ENCODE measurements around the gene PNLDC1.
"Not testable (repeated sequence)": the region's sequence is repeated elsewhere in the genome, so short reads cannot be mapped to it uniquely, and the experiment has no call there.

PNLDC1 gene

DNA sequence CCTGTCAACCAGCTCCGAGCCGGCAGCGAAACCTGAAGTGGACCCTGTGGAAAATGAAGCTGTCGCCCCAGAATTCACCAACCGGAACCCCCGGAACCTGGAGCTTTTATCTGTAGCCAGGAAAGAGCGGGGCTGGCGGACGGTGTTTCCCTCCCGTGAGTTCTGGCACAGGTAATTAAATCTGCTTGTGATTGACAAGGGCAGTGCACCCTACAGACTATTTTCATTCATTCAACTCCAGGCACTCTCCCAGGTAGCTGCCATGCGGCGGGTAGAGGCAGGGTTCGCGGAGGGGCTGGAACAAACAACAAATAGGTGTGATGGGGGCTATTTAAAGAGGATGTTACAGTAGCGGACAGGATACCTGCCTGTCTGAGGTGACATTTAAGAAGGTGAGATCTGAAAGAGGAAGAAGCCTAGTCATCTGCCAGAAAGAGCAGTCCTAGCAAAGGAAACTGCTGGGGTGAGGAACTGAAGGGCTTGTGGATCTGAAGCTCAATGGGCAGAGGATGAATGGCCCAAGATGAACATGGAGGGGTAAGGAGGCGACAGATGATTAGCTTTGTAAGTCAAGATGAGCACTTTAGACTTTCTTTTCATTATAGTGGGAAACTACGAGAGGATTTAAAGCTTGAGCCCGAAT lies 9.0 kb upstream of the PNLDC1 start:
- TF ChIP-seq, protein P1, sequence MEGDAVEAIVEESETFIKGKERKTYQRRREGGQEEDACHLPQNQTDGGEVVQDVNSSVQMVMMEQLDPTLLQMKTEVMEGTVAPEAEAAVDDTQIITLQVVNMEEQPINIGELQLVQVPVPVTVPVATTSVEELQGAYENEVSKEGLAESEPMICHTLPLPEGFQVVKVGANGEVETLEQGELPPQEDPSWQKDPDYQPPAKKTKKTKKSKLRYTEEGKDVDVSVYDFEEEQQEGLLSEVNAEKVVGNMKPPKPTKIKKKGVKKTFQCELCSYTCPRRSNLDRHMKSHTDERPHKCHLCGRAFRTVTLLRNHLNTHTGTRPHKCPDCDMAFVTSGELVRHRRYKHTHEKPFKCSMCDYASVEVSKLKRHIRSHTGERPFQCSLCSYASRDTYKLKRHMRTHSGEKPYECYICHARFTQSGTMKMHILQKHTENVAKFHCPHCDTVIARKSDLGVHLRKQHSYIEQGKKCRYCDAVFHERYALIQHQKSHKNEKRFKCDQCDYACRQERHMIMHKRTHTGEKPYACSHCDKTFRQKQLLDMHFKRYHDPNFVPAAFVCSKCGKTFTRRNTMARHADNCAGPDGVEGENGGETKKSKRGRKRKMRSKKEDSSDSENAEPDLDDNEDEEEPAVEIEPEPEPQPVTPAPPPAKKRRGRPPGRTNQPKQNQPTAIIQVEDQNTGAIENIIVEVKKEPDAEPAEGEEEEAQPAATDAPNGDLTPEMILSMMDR (IDR thresholded peaks at IDR 0.05; ENCODE audit: borderline replicate concordance, control extremely low read depth, extremely low read depth, insufficient read depth, missing control alignments): no peak
- no peak for DNase-seq (ENCODE audit: low spot score)
- in situ Hi-C loops (cut with MboI; ENCODE audit: low sequenced_read_pairs, unreplicated experiment): no loop called here

DNA sequence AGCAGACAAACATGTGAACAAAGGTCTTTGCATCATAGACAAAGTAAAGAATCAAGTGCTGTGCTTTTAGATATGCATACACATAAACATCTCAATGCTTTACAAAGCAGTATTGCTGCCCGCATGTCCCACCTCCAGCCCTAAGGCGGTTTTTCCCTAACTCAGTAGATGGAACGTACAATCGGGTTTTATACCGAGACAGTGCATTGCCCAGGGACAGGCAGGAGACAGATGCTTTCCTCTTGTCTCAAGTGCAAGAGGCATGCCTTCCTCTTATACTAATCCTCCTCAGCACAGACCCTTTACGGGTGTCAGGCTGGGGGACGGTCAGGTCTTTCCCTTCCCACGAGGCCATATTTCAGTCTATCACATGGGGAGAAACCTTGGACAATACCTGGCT lies 5.1 kb upstream of the PNLDC1 start:
- in situ Hi-C loops (cut with MboI; ENCODE audit: low sequenced_read_pairs, unreplicated experiment): not testable (repeated sequence)

DNA sequence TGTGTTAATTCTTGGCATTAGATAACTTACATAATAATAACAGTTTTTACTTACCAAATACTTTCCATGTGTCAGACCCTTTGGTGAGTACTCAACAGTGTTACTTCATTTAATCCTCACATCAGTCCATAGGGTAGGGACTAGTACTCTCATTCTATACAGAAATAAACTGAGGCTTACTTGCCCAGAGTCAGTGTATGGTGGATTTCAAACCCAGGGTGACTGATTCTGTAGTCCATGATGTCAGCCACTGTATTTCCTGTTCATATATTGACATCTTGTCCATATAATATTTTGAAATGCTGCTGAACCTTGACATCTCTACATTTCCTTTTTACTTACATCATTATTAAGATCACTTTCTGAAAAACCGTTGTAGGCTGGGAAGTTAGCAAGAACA lies 2.5 kb upstream of the PNLDC1 start:
- in situ Hi-C loops (cut with MboI; ENCODE audit: low sequenced_read_pairs, unreplicated experiment): no loop called here
- TF ChIP-seq, protein P1 (IDR thresholded peaks at IDR 0.05; ENCODE audit: borderline replicate concordance, control extremely low read depth, extremely low read depth, insufficient read depth, missing control alignments): no peak
- no peak for DNase-seq (ENCODE audit: low spot score)

More for the DNA sequence above, 5.1 kb upstream of the PNLDC1 start:
- not testable (repeated sequence) for DNase-seq (ENCODE audit: low spot score)

DNA sequence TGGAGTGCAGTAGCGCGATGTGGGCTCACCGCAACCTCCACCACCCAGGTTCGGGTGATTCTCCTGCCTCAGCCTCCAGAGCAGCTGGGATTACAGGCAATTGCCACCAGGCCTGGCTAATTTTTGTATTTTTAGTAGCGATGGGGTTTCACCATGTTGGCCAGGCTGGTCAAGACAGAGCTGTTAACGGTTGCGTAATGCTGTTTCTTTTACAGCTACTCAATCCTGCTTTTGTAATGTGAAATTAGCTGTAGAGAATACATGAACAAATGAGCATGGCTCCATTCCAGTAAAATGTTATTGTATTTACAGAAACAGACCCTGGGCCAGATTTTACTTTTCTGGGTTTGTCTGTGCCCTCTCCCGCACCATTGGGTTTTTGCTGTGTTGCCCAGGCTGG lies 1.9 kb downstream of the PNLDC1 start:
- TF ChIP-seq, protein P1 (IDR thresholded peaks at IDR 0.05; ENCODE audit: borderline replicate concordance, control extremely low read depth, extremely low read depth, insufficient read depth, missing control alignments): no peak
- no peak for DNase-seq (ENCODE audit: low spot score)
- in situ Hi-C loops (cut with MboI; ENCODE audit: low sequenced_read_pairs, unreplicated experiment): no loop called here

DNA sequence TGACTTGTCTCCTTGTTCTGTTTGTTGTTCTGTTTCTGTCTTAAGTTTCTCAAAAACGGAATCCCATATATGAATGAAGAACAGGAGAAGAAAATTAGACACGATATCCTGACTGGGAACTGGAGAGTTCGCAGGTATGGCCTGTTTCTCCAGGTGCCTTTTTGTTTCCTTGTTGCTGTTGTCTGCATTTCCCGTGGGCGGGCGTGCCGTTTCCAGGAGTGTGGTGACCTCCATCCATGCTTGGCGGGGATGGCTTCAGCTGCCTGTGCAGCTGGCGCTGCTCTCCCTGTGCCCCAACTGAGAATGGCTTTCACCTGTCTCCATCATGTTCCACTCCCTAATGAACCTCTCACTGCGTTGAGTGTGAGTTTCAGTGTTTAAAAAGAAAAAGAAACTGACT lies 4.4 kb downstream of the PNLDC1 start:
- in situ Hi-C loops (cut with MboI; ENCODE audit: low sequenced_read_pairs, unreplicated experiment): no loop called here

DNA sequence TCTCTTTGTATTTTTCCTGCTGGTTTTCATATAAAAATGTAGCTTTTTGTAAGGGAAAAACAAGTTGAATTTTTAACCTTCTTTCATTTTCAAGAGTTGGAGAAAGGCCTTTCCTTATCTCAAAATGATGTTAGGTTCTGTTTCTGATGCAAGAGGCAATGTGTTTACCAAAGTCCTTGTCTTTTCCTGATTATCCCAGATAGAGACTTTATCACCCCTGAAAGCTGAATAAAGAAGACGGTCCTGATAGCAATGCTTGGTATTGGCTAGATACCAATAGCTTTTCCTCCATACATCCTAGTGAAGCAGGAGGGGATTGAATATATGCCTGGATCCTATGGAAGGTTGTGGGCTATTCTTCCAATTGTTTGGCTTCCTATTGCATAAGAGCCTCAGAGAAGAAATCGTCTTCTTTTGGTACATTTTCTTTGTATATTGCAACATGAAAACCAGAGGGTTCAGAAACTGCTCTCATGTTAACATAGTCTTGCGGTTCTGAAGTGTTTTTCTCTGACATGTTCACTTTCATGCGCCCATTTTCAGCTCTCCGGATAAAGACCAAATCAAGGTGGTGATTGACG lies 5.5 kb downstream of the PNLDC1 start:
- DNase-seq (ENCODE audit: low spot score): no peak
- TF ChIP-seq, protein P1 (IDR thresholded peaks at IDR 0.05; ENCODE audit: borderline replicate concordance, control extremely low read depth, extremely low read depth, insufficient read depth, missing control alignments): no peak
- in situ Hi-C loops (cut with MboI; ENCODE audit: low sequenced_read_pairs, unreplicated experiment): no loop called here

More for the DNA sequence above, 4.4 kb downstream of the PNLDC1 start:
- TF ChIP-seq, protein P1 (IDR thresholded peaks at IDR 0.05; ENCODE audit: borderline replicate concordance, control extremely low read depth, extremely low read depth, insufficient read depth, missing control alignments): no peak
- no peak for DNase-seq (ENCODE audit: low spot score)

DNA sequence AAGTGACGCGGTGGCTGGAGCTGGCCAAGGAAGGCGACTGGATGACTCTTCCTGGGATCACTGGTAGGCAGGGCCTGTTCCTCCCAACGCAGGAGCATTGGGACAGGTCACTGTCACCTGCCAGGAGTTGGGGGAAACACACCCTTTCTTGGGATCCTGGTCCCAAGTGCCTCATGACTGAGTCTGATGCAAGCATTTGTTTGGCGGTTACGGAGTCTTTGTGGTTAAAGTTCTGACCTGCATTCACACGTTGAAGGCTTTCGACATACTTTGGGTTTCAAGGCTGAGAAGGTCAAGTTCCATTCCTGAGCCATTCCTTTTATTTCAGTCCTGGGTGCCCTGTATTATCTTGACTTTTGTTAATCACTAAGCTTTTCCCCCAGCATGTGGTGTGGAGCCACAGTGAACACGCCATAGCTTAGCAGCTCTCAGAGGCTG lies 6.0 kb downstream of the PNLDC1 start:
- DNase-seq (ENCODE audit: low spot score): no peak
- TF ChIP-seq, protein P1 (IDR thresholded peaks at IDR 0.05; ENCODE audit: borderline replicate concordance, control extremely low read depth, extremely low read depth, insufficient read depth, missing control alignments): no peak
- in situ Hi-C loops (cut with MboI; ENCODE audit: low sequenced_read_pairs, unreplicated experiment): no loop called here
